ENCODE measurements around the gene RGSL1. TPM values are rescaled to one million over a fixed set of nuclear protein-coding genes. Genes with fewer than 3 reads are reported as not detected.

Gene RGSL1
- total RNA-seq, 1 donor from 2014 or later: not detected

DNA sequence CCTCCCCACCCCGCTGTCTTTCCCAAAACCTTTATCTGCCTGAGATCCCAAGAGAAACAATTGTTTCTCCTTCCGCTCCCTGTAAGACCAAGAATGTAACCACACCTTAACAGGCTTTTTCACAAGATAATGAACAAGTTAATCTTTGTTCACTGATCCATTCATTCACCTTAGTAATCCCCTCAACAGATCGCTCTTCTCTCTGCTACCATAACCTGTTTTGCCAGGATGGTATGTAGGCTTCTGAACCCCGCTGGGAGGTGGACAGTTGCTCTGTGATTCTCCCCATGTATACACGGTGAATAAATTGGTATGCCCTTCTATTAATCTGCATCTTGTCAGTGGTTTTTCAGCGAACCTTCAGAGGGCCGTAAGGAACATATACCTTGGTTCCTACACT, 18.7 kb upstream of the RGSL1 start:
- H3K27ac Mint-ChIP-seq (ENCODE audit: unreplicated experiment): no peak overlapping the region
- no peak for DNase-seq (ENCODE audit: low read depth, low spot score)
- no peaks in the 10 kb centered on the region for H3K27me3 Mint-ChIP-seq (ENCODE audit: low read depth)
- no peaks in the 10 kb centered on the region for H3K4me1 Mint-ChIP-seq
- H3K36me3 Mint-ChIP-seq (ENCODE audit: low read depth): no peaks in the 10 kb centered on the region
- TF ChIP-seq, protein P1, sequence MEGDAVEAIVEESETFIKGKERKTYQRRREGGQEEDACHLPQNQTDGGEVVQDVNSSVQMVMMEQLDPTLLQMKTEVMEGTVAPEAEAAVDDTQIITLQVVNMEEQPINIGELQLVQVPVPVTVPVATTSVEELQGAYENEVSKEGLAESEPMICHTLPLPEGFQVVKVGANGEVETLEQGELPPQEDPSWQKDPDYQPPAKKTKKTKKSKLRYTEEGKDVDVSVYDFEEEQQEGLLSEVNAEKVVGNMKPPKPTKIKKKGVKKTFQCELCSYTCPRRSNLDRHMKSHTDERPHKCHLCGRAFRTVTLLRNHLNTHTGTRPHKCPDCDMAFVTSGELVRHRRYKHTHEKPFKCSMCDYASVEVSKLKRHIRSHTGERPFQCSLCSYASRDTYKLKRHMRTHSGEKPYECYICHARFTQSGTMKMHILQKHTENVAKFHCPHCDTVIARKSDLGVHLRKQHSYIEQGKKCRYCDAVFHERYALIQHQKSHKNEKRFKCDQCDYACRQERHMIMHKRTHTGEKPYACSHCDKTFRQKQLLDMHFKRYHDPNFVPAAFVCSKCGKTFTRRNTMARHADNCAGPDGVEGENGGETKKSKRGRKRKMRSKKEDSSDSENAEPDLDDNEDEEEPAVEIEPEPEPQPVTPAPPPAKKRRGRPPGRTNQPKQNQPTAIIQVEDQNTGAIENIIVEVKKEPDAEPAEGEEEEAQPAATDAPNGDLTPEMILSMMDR (conservative IDR thresholded peaks at IDR 0.05): no peak
- H3K9me3 Mint-ChIP-seq: no peaks in the 10 kb centered on the region
- no peak overlapping the region for H3K4me3 Mint-ChIP-seq

DNA sequence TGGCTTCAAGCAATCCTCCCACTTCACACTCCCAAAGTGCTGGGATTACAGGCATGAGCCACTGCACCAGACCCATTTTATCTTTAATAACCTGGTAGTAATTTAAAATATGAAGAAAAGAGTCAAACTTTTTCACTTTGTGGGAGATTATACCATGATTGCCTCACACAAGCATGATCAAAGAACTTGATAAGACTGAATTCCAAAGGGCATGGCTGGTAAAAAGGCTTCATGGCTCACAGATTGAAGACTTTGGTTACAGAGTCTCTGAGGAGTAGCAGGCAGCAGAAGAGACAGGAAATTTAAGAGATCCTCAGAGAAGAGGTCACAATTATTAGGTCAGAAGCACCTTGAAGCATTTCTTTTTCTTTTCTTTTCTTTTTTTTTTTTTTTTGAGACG, 16.4 kb upstream of the RGSL1 start:
- H3K4me1 Mint-ChIP-seq: no peaks in the 10 kb centered on the region
- no peak overlapping the region for H3K27ac Mint-ChIP-seq (ENCODE audit: unreplicated experiment)
- no peaks in the 10 kb centered on the region for H3K27me3 Mint-ChIP-seq (ENCODE audit: low read depth)
- H3K36me3 Mint-ChIP-seq (ENCODE audit: low read depth): no peaks in the 10 kb centered on the region
- H3K9me3 Mint-ChIP-seq: peaks cover 2% of the 10 kb centered on the region
- TF ChIP-seq, protein P1 (conservative IDR thresholded peaks at IDR 0.05): no peak
- no peak for DNase-seq (ENCODE audit: low read depth, low spot score)
- H3K4me3 Mint-ChIP-seq: no peak overlapping the region

DNA sequence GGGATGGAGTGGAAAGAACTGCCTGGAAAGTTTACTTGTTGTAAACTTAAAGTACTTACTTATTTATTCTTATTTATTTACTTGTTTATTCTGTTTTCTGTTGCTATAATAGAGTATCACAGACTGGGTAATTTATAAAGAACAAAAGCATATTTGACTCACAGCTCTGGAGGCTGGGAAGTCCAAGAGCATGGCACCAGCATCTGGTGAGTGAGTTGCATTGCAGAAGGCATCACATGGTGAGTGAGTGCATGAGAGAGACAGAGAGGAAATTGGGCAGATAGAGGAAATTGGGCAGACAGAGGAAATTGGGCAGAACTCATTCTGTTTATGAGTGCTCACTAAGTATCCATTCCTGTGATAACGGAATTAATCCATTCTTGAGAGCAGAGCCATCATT, 11.6 kb upstream of the RGSL1 start:
- Mint-ChIP-seq H3K4me1 (no peaks in the 10 kb centered on the region), H3K4me3 (no peak overlapping the region), H3K27me3 (ENCODE audit: low read depth) (no peaks in the 10 kb centered on the region), H3K36me3 (ENCODE audit: low read depth) (no peaks in the 10 kb centered on the region), H3K9me3 (peaks cover 2% of the 10 kb centered on the region), H3K27ac (ENCODE audit: unreplicated experiment) (no peak overlapping the region)
- TF ChIP-seq, protein P1 (conservative IDR thresholded peaks at IDR 0.05): no peak
- DNase-seq (ENCODE audit: low read depth, low spot score): no peak

DNA sequence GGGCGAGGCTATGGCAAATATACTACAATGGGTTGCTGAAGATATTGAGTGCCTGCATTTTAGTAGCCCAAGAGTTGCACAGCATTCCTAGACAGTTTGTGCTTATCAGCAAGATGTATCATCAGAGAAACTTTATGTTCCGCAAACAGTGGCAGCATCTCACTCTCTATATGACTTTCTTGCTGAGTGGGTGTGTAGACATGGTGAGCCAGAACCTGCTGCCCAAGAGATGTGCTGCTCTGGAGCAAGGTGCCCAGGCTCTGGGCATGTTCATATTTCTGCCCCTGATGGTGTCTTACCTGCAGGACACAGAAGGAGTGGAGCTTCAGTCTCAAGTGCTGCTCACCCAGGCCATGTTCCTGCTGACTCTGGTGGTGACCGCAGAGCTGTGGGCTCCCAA, 8.2 kb upstream of the RGSL1 start:
- DNase-seq (ENCODE audit: low read depth, low spot score): no peak
- no peak overlapping the region for H3K27ac Mint-ChIP-seq (ENCODE audit: unreplicated experiment)
- no peaks in the 10 kb centered on the region for H3K4me1 Mint-ChIP-seq
- H3K9me3 Mint-ChIP-seq: peaks cover 2% of the 10 kb centered on the region
- no peaks in the 10 kb centered on the region for H3K36me3 Mint-ChIP-seq (ENCODE audit: low read depth)
- no peak overlapping the region for H3K4me3 Mint-ChIP-seq
- TF ChIP-seq, protein P1 (conservative IDR thresholded peaks at IDR 0.05): no peak
- no peaks in the 10 kb centered on the region for H3K27me3 Mint-ChIP-seq (ENCODE audit: low read depth)

DNA sequence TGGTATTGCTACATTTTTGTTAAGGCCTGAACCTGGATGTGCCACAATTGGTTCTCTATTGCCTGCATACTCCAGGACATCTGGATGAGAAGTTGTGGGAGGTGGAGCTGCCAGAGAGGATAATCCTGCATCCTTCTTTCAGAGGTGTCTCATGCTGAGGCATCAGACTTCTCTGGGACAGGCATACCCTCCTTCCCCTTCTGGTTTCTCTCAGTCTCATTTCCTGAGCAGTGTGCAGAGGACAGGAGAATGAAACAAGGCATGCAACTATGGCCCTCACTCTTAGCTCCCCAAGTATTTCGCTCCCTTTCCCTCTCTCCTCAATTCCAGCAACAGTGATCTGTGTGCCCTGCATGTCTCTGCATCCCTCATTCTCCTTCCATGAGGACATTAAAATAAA, 7.6 kb upstream of the RGSL1 start:
- Mint-ChIP-seq H3K9me3 (peaks cover 2% of the 10 kb centered on the region), H3K27ac (ENCODE audit: unreplicated experiment) (no peak overlapping the region), H3K27me3 (ENCODE audit: low read depth) (no peaks in the 10 kb centered on the region), H3K4me1 (no peaks in the 10 kb centered on the region), H3K4me3 (no peak overlapping the region), H3K36me3 (ENCODE audit: low read depth) (no peaks in the 10 kb centered on the region)
- no peak for DNase-seq (ENCODE audit: low read depth, low spot score)
- TF ChIP-seq, protein P1 (conservative IDR thresholded peaks at IDR 0.05): no peak

DNA sequence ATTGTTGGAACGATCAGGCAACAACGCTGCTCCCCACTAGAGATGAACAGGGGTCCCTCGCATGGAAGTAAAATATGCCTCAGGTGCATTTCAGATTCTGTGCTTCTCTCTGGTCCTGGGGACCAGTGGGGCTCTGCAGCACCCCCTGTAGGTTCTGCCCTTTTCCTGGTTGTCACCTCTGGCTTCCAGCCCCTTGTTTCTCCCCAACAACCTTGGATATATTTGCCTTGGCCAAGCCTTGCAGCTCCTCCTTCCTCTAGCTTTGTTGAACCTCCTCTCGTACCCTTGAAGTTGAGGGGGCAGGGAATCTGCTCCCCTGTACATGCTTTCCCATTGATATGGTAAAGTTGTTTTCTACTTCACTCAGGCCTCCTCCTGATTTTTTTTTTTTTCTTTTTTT, 5.4 kb upstream of the RGSL1 start:
- no peaks in the 10 kb centered on the region for H3K27me3 Mint-ChIP-seq (ENCODE audit: low read depth)
- no peaks in the 10 kb centered on the region for H3K9me3 Mint-ChIP-seq
- DNase-seq (ENCODE audit: low read depth, low spot score): no peak
- TF ChIP-seq, protein P1 (conservative IDR thresholded peaks at IDR 0.05): no peak
- H3K36me3 Mint-ChIP-seq (ENCODE audit: low read depth): no peaks in the 10 kb centered on the region
- H3K4me1 Mint-ChIP-seq: no peaks in the 10 kb centered on the region
- H3K27ac Mint-ChIP-seq (ENCODE audit: unreplicated experiment): no peak overlapping the region
- H3K4me3 Mint-ChIP-seq: no peak overlapping the region

Measured in neural crest cell (in vitro differentiated cells).